ENCODE measurements around the gene ARHGEF16.

DNA sequence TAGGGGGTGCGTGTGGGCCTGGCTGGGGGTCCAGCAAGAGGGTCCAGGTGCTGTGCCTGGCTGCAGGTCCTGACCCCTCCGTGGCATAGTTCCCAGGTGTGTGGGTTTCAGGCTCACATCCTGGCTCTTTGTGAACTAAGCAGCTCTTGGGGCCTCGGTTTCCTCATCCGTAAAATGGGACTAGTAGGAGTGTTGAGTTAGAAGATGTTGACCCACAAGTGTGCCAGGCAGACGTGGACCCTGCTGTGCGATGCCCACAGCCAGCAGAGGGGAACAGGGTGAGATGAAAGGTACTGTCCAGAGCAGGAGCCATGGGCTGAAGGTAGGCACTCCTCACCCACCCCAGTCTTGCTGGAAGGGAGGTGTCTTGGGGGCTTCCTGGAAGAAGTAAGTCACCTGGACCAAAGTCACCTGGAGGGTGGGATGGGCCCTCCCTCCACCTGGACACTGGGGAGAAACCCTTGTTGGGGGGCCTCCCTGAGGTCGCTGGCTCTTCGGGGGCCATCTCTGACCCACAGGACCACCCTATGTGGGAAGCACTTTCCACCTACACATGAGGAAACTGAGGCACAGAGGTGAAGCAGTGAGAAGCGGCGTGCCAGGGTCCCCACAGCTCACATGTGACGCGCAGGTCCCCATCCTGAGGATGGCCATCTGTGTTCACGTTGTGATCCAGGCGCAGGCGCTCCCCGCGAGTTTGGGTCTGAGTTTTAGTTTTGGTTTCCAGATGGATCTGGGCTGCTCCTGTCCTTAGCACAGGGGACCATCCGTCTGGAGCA is 1.4 kb downstream of the ARHGEF16 start:
- TF ChIP-seq, protein P1, sequence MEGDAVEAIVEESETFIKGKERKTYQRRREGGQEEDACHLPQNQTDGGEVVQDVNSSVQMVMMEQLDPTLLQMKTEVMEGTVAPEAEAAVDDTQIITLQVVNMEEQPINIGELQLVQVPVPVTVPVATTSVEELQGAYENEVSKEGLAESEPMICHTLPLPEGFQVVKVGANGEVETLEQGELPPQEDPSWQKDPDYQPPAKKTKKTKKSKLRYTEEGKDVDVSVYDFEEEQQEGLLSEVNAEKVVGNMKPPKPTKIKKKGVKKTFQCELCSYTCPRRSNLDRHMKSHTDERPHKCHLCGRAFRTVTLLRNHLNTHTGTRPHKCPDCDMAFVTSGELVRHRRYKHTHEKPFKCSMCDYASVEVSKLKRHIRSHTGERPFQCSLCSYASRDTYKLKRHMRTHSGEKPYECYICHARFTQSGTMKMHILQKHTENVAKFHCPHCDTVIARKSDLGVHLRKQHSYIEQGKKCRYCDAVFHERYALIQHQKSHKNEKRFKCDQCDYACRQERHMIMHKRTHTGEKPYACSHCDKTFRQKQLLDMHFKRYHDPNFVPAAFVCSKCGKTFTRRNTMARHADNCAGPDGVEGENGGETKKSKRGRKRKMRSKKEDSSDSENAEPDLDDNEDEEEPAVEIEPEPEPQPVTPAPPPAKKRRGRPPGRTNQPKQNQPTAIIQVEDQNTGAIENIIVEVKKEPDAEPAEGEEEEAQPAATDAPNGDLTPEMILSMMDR (IDR thresholded peaks at IDR 0.05; ENCODE audit: poor library complexity), result no peak
- TF ChIP-seq EZH2 (IDR thresholded peaks at IDR 0.05; ENCODE audit: borderline replicate concordance) (no peak), EZH2phosphoT487 (IDR thresholded peaks at IDR 0.05; ENCODE audit: low read depth, severe bottlenecking, unreplicated experiment) (no peak)
